Transverse colon (tissue), 4 donors: ENCODE data around the gene LST1. TPM values are rescaled to one million over a fixed set of nuclear protein-coding genes. Genes with fewer than 3 reads are reported as not detected.

Source experiments
- DNase-seq: peaks from one replicate; pipeline ENCODE4 v3.0.0-alpha.2; 2019
- H3K27ac ChIP-seq, 4 donors: fragments of 200-600 bp; sonication (generic); 2 replicates each; pipeline ENCODE4 v1.5.1; 2016 to 2018; ENCODE audit warnings: inconsistent platforms in 4 of 4
- H3K27me3 ChIP-seq: fragments of 200-600 bp; sonication (generic); 2 replicates; pipeline ENCODE4 v1.5.1; 2017; ENCODE audit warnings: inconsistent platforms
- H3K36me3 ChIP-seq, 4 donors: fragments of 200-600 bp; sonication (generic); 2 replicates each; pipeline ENCODE4 v1.5.1; 2017 to 2019; ENCODE audit warnings: inconsistent platforms in 4 of 4
- H3K4me1 ChIP-seq, 4 donors: fragments of 200-600 bp; sonication (generic); 2 replicates each; pipeline ENCODE4 v1.5.1; 2017 to 2020; ENCODE audit warnings: inconsistent platforms in 4 of 4
- H3K4me3 ChIP-seq, 4 donors: fragments of 200-600 bp; sonication (generic); 1 replicate in 1 of 4; 2 replicates in 3 of 4; pipeline versions ENCODE4 v1.5.1 to v1.6.1; 2017 to 2019; ENCODE audit warnings: inconsistent platforms in 4 of 4
- H3K9me3 ChIP-seq, 2 donors: fragments of 200-600 bp; sonication (generic); 2 replicates each; pipeline ENCODE4 v1.5.1; 2017 to 2019; ENCODE audit warnings: inconsistent platforms in 2 of 2
- CTCF ChIP-seq, 5 experiments: fragments of 200-600 bp in 3 of 5; fragments of 450-650 bp in 2 of 5; sonication (generic) in 3 of 5; IDR thresholded peaks; 1 replicate in 2 of 5; 2 replicates in 3 of 5; pipeline ENCODE4 v1.5.1; 2016 to 2017; ENCODE audit warnings: antibody characterized with exemption in 5 of 5, inconsistent platforms in 3 of 5, mild to moderate bottlenecking in 2 of 5, moderate library complexity in 1 of 5
- EP300 ChIP-seq: sonication (generic); formaldehyde crosslinking; IDR thresholded peaks from one replicate; pipeline ENCODE4 v1.6.1; 2017; ENCODE audit warnings: antibody characterized with exemption, low read depth
- POLR2A ChIP-seq: fragments of 450-650 bp; IDR thresholded peaks from one replicate; pipeline ENCODE4 v1.6.1; 2016; ENCODE audit warnings: antibody characterized with exemption, mild to moderate bottlenecking, moderate library complexity
- POLR2AphosphoS5 ChIP-seq, 3 donors: sonication (generic); formaldehyde crosslinking; IDR thresholded peaks; one replicate each; pipeline ENCODE4 v1.6.1; 2016; ENCODE audit warnings: antibody characterized with exemption in 3 of 3
- WGBS, 2 donors: methylation state at CpG; one replicate each; pipeline ENCODE4 v1.1.5; 2018; ENCODE audit warnings: low coverage in 1 of 2; 5-methylcytosine and 5-hydroxymethylcytosine counted together
- in situ Hi-C, 4 donors: fragments of 200-750 bp; cut with MboI; loops; one replicate each; pipeline versions ENCODE4 v1.15.0 to v1.15.1; 2017; ENCODE audit warnings: low sequenced_read_pairs in 3 of 4, low pct_ligation_motif_present in 1 of 4, low pct_unique_long_range_greater_than_20kb in 1 of 4
- intact Hi-C: fragments of 100-400 bp; cut with DNase I; formaldehyde crosslinking; loops from one replicate; pipeline ENCODE4 v1.15.1; 2023; ENCODE audit warnings: low total_unique reads
- total RNA-seq, 4 donors: library from RNA; depleted of rRNA; stranded (reverse); fragments of >200 nt; gene quantifications; one replicate each; pipeline ENCODE4 v1.1.0, GENCODE V29; 2016

LST1 gene
- total RNA-seq, 4 donors from 2014 or later, result 1.1 to 7.6 (median 1.9) TPM; not detected in 1

- Histone ChIP-seq H3K4me1 (peaks cover 0 to 20% (median 5%) of the 10 kb centered on the region in 4 donors), H3K27ac (no peak overlapping the region), H3K9me3 (no peaks in the 10 kb centered on the region), H3K36me3 (no peaks in the 10 kb centered on the region), H3K27me3 (no peaks in the 10 kb centered on the region), H3K4me3 (no peak overlapping the region)
- TF ChIP-seq POLR2AphosphoS5 (IDR thresholded peaks at IDR 0.05) (no peak), EP300 (no peak), CTCF (IDR thresholded peaks at IDR 0.05) (no peak), POLR2A (no peak)
- in situ Hi-C loops (no loop called here), intact Hi-C loops (no loop called here)
- no peak for DNase-seq
- WGBS, 2 donors, result 75 to 76% methylated on average over 4 of the region's 4 CpGs
Observed at GRCh38 chr6:31610968-31611367, 24.9 kb downstream of the LST1 start.

GRCh38 chr6:31614075-31614619, 28.1 kb downstream of the LST1 start:
- 69 to 71% methylated on average over 5 to 8 of the region's 8 CpGs for WGBS, 2 donors
- H3K4me1 ChIP-seq, result peaks cover 0 to 20% (median 5%) of the 10 kb centered on the region in 4 donors
- no peaks in the 10 kb centered on the region for H3K27me3 ChIP-seq
- H3K4me3 ChIP-seq, result no peak overlapping the region
- no peaks in the 10 kb centered on the region for H3K9me3 ChIP-seq
- intact Hi-C loops (no loop called here), in situ Hi-C loops (no loop called here)
- no peak for TF ChIP-seq POLR2A
- TF ChIP-seq EP300, result no peak
- no peak for TF ChIP-seq POLR2AphosphoS5 (IDR thresholded peaks at IDR 0.05)
- TF ChIP-seq CTCF (IDR thresholded peaks at IDR 0.05), result no peak
- H3K27ac ChIP-seq, result peak overlapping the region in 3 of 4 donors; percentile 53 to 57 (median 54)
- DNase-seq, result no peak
- no peaks in the 10 kb centered on the region for H3K36me3 ChIP-seq

- H3K36me3 ChIP-seq, result no peaks in the 10 kb centered on the region
- in situ Hi-C loops (no loop called here), intact Hi-C loops (no loop called here)
- DNase-seq, result no peak
- peak within 1 kb of the TSS; percentile 41 to 57 (median 55) for H3K27ac ChIP-seq
- TF ChIP-seq CTCF (IDR thresholded peaks at IDR 0.05) (no peak), POLR2A (no peak), EP300 (no peak)
- H3K27me3 ChIP-seq, result no peaks in the 10 kb centered on the region
- 46 to 64% methylated on average over 3 to 6 of the region's 6 CpGs for WGBS, 2 donors
- peaks cover 0 to 24% (median 7%) of the 10 kb centered on the region in 4 donors for H3K4me1 ChIP-seq
- H3K4me3 ChIP-seq, result peak within 1 kb of the TSS in 2 of 4 donors; percentile 1 to 29
- no peaks in the 10 kb centered on the region for H3K9me3 ChIP-seq
Observed at GRCh38 chr6:31614684-31615578, 28.9 kb downstream of the LST1 start, which contains the start of gene AIF1. Gene AIF1, plus strand, starts transcription at chr6:31615234. Its CDS starts 96 bp downstream, at chr6:31615330.

GRCh38 chr6:31615748-31616147, 29.7 kb downstream of the LST1 start:
- in situ Hi-C loops, result no loop called here
- no peak for TF ChIP-seq EP300
- no peak for TF ChIP-seq POLR2A
- TF ChIP-seq CTCF (IDR thresholded peaks at IDR 0.05), result no peak
- TF ChIP-seq POLR2AphosphoS5 (IDR thresholded peaks at IDR 0.05), result no peak
- DNase-seq, result no peak

More at GRCh38 chr6:31615748-31616147, 29.7 kb downstream of the LST1 start:
- peaks cover 0 to 24% (median 7%) of the 10 kb centered on the region in 4 donors for H3K4me1 ChIP-seq
- 62 to 64% methylated on average over 5 to 7 of the region's 7 CpGs for WGBS, 2 donors
- H3K27ac ChIP-seq, result peak overlapping the region; percentile 41 to 57 (median 55)
- no peaks in the 10 kb centered on the region for H3K9me3 ChIP-seq
- H3K36me3 ChIP-seq, result no peaks in the 10 kb centered on the region
- H3K4me3 ChIP-seq, result peak overlapping the region in 2 of 4 donors; percentile 1 to 29
- intact Hi-C loops, result no loop called here
- H3K27me3 ChIP-seq, result no peaks in the 10 kb centered on the region
